ENCODE measurements around the gene SHISA6. TPM values are rescaled to one million over a fixed set of nuclear protein-coding genes. Genes with fewer than 3 reads are reported as not detected.
"Not testable (repeated sequence)": the region's sequence is repeated elsewhere in the genome, so short reads cannot be mapped to it uniquely, and the experiment has no call there.

Gene SHISA6
- total RNA-seq, 1 donor from 2014 or later: not detected

- no peak for DNase-seq (ENCODE audit: low read depth)
These were observed 62.9 kb downstream of the SHISA6 start for GRCh38 chr17:11303773-11304394.

- DNase-seq (ENCODE audit: low read depth): no peak
These were observed 63.6 kb downstream of the SHISA6 start for GRCh38 chr17:11304568-11304967.

GRCh38 chr17:11305524-11305923, 64.5 kb downstream of the SHISA6 start:
- no peak for DNase-seq (ENCODE audit: low read depth)

GRCh38 chr17:11308531-11308930, 67.5 kb downstream of the SHISA6 start:
- no peak for DNase-seq (ENCODE audit: low read depth)

GRCh38 chr17:11309033-11309432, 68.0 kb downstream of the SHISA6 start:
- no peak for DNase-seq (ENCODE audit: low read depth)

GRCh38 chr17:11309850-11310249, 68.8 kb downstream of the SHISA6 start:
- no peak for DNase-seq (ENCODE audit: low read depth)

GRCh38 chr17:11316451-11316850, 75.4 kb downstream of the SHISA6 start:
- not testable (repeated sequence) for DNase-seq (ENCODE audit: low read depth)

GRCh38 chr17:11318207-11318606, 77.2 kb downstream of the SHISA6 start:
- DNase-seq (ENCODE audit: low read depth): no peak

- DNase-seq (ENCODE audit: low read depth): no peak
These were observed 78.9 kb downstream of the SHISA6 start for GRCh38 chr17:11319894-11320293.

- DNase-seq (ENCODE audit: low read depth): no peak
These were observed 83.0 kb downstream of the SHISA6 start for GRCh38 chr17:11324021-11324420.

GRCh38 chr17:11324846-11325420, 83.9 kb downstream of the SHISA6 start:
- no peak for DNase-seq (ENCODE audit: low read depth)

GRCh38 chr17:11326492-11326891, 85.5 kb downstream of the SHISA6 start:
- DNase-seq (ENCODE audit: low read depth): no peak

- DNase-seq (ENCODE audit: low read depth): no peak
These were observed 87.8 kb downstream of the SHISA6 start for GRCh38 chr17:11328770-11329169.

- no peak for DNase-seq (ENCODE audit: low read depth)
These were observed 89.0 kb downstream of the SHISA6 start for GRCh38 chr17:11330006-11330405.

GRCh38 chr17:11330826-11331225, 89.8 kb downstream of the SHISA6 start:
- no peak for DNase-seq (ENCODE audit: low read depth)

- no peak for DNase-seq (ENCODE audit: low read depth)
These were observed 90.8 kb downstream of the SHISA6 start for GRCh38 chr17:11331547-11332513.

- DNase-seq (ENCODE audit: low read depth): no peak
These were observed 91.7 kb downstream of the SHISA6 start for GRCh38 chr17:11332706-11333105.

- DNase-seq (ENCODE audit: low read depth): no peak
These were observed 93.5 kb downstream of the SHISA6 start for GRCh38 chr17:11334493-11334892.

- no peak for DNase-seq (ENCODE audit: low read depth)
These were observed 95.3 kb downstream of the SHISA6 start for GRCh38 chr17:11336290-11336689.

- no peak for DNase-seq (ENCODE audit: low read depth)
These were observed 99.8 kb downstream of the SHISA6 start for GRCh38 chr17:11340803-11341202.

GRCh38 chr17:11342138-11342537, 101.1 kb downstream of the SHISA6 start:
- no peak for DNase-seq (ENCODE audit: low read depth)

- no peak for DNase-seq (ENCODE audit: low read depth)
These were observed 108.1 kb downstream of the SHISA6 start for GRCh38 chr17:11349106-11349505.

- no peak for DNase-seq (ENCODE audit: low read depth)
These were observed 110.5 kb downstream of the SHISA6 start for GRCh38 chr17:11351479-11351878.
